H9 (cell line): ENCODE results near the gene DGKH. TPM values are rescaled to one million over a fixed set of nuclear protein-coding genes. Genes with fewer than 3 reads are reported as not detected.

Experiments used
- DNase-seq: peaks from one replicate; pipeline ENCODE4 v3.0.0-alpha.2; 2017
- H2AFZ ChIP-seq: one replicate; pipeline ENCODE4 v1.6.1; 2013; ENCODE audit warnings: mild to moderate bottlenecking, low read length, control low read depth, moderate library complexity
- H2AK5ac ChIP-seq: 2 replicates; pipeline ENCODE4 v1.6.1; 2013; ENCODE audit warnings: low read length, control low read depth, mixed read lengths; ENCODE audit not compliant: insufficient read length
- H2BK120ac ChIP-seq: one replicate; pipeline ENCODE4 v1.6.1; 2013; ENCODE audit warnings: low read depth, mild to moderate bottlenecking, low read length, control low read depth, inconsistent platforms; ENCODE audit not compliant: poor library complexity, severe bottlenecking
- H2BK12ac ChIP-seq: 2 replicates; pipeline ENCODE4 v1.6.1; 2013; ENCODE audit warnings: low read length, control low read depth, mixed read lengths, low read depth; ENCODE audit not compliant: insufficient read length
- H2BK15ac ChIP-seq: 2 replicates; pipeline ENCODE4 v1.6.1; 2013; ENCODE audit warnings: low read depth, low read length, control low read depth
- H2BK20ac ChIP-seq: one replicate; pipeline ENCODE4 v1.6.1; 2013; ENCODE audit warnings: low read depth, mild to moderate bottlenecking, low read length, control low read depth, inconsistent platforms; ENCODE audit not compliant: poor library complexity, severe bottlenecking
- H2BK5ac ChIP-seq: 2 replicates; pipeline ENCODE4 v1.6.1; 2013; ENCODE audit warnings: low read length, control low read depth, mixed read lengths; ENCODE audit not compliant: insufficient read length
- H3K14ac ChIP-seq: 2 replicates; pipeline ENCODE4 v1.6.1; 2013; ENCODE audit warnings: low read length, control low read depth; ENCODE audit not compliant: insufficient read depth
- H3K18ac ChIP-seq: 2 replicates; pipeline ENCODE4 v1.6.1; 2013; ENCODE audit warnings: low read depth, mild to moderate bottlenecking, mixed read lengths, low read length, control low read depth; ENCODE audit not compliant: insufficient read length
- H3K23ac ChIP-seq: 2 replicates; pipeline ENCODE4 v1.6.1; 2013; ENCODE audit warnings: low read length, control low read depth, mixed read lengths, low read depth; ENCODE audit not compliant: insufficient read length
- H3K23me2 ChIP-seq: 2 replicates; pipeline ENCODE4 v1.6.1; 2013; ENCODE audit warnings: low read depth, mild to moderate bottlenecking, mixed read lengths, low read length, control low read depth; ENCODE audit not compliant: insufficient read length, poor library complexity, severe bottlenecking
- H3K27ac ChIP-seq: 2 replicates; pipeline ENCODE4 v1.5.1; 2013; ENCODE audit warnings: low read length, control low read depth, mixed read lengths, low read depth; ENCODE audit not compliant: insufficient read length
- H3K27me3 ChIP-seq: 2 replicates; pipeline ENCODE4 v1.6.1; 2013; ENCODE audit warnings: low read length, control low read depth, inconsistent platforms; ENCODE audit not compliant: insufficient read depth
- H3K4ac ChIP-seq: 2 replicates; pipeline ENCODE4 v1.6.1; 2013; ENCODE audit warnings: low read depth, mild to moderate bottlenecking, control low read depth, inconsistent platforms, low read length, moderate library complexity
- H3K4me1 ChIP-seq: 2 replicates; pipeline ENCODE4 v1.6.1; 2013; ENCODE audit warnings: low read length, control low read depth, inconsistent platforms; ENCODE audit not compliant: insufficient read depth
- H3K4me2 ChIP-seq: 2 replicates; pipeline ENCODE4 v1.6.1; 2013; ENCODE audit warnings: low read length, control low read depth, mixed read lengths; ENCODE audit not compliant: insufficient read length, insufficient read depth
- H3K56ac ChIP-seq: 2 replicates; pipeline ENCODE4 v1.6.1; 2013; ENCODE audit warnings: low read depth, mild to moderate bottlenecking, mixed read lengths, low read length, control low read depth; ENCODE audit not compliant: insufficient read length
- H3K79me1 ChIP-seq: 2 replicates; pipeline ENCODE4 v1.6.1; 2013; ENCODE audit warnings: low read depth, mild to moderate bottlenecking, moderate library complexity, low read length, control low read depth, inconsistent platforms; ENCODE audit not compliant: insufficient read depth, poor library complexity, severe bottlenecking
- H3K79me2 ChIP-seq: 2 replicates; pipeline ENCODE4 v1.6.1; 2013; ENCODE audit warnings: low read length, control low read depth, inconsistent platforms; ENCODE audit not compliant: insufficient read depth
- H3K9ac ChIP-seq: 2 replicates; pipeline ENCODE4 v1.6.1; 2013; ENCODE audit warnings: low read length, control low read depth, mixed read lengths; ENCODE audit not compliant: insufficient read length; ENCODE audit errors: extremely low read depth
- H3K9me3 ChIP-seq: one replicate; pipeline ENCODE4 v1.6.1; 2013; ENCODE audit warnings: low read depth, low read length, inconsistent platforms; ENCODE audit not compliant: control insufficient read depth
- H3T11ph ChIP-seq: one replicate; pipeline ENCODE4 v1.6.1; 2013; ENCODE audit warnings: mild to moderate bottlenecking, low read length, control low read depth, inconsistent platforms
- H4K20me1 ChIP-seq: one replicate; pipeline ENCODE4 v1.6.1; 2013; ENCODE audit not compliant: control insufficient read depth, insufficient read length, insufficient read depth
- H4K5ac ChIP-seq: 2 replicates; pipeline ENCODE4 v1.6.1; 2013; ENCODE audit warnings: low read depth, mild to moderate bottlenecking, mixed read lengths, low read length, control low read depth; ENCODE audit not compliant: insufficient read length
- H4K8ac ChIP-seq: replicated peaks from 2 replicates; pipeline ENCODE4 v1.6.1; 2013; ENCODE audit warnings: low read length, control low read depth, mixed read lengths, low read depth; ENCODE audit not compliant: insufficient read length
- H4K91ac ChIP-seq: 2 replicates; pipeline ENCODE4 v1.6.1; 2013; ENCODE audit warnings: low read depth, mild to moderate bottlenecking, moderate library complexity, mixed read lengths, low read length, control low read depth; ENCODE audit not compliant: insufficient read length
- H3K27ac Mint-ChIP-seq, 3 experiments: 2 replicates in 2 of 3; 3 replicates in 1 of 3; pipeline ENCODE4 v1.8.0; 2020 to 2021; ENCODE audit warnings: mixed read lengths in 3 of 3, mild to moderate bottlenecking in 1 of 3, moderate library complexity in 1 of 3
- H3K27me3 Mint-ChIP-seq: 2 replicates; pipeline ENCODE4 v1.8.0; 2021; ENCODE audit warnings: low read depth, mild to moderate bottlenecking, moderate library complexity, mixed read lengths
- H3K36me3 Mint-ChIP-seq, 3 experiments: 2 replicates in 2 of 3; 3 replicates in 1 of 3; pipeline ENCODE4 v1.8.0; 2020 to 2021; ENCODE audit warnings: low read depth in 3 of 3, mixed read lengths in 3 of 3; ENCODE audit not compliant: insufficient read depth in 1 of 3
- H3K4me1 Mint-ChIP-seq, 2 experiments: 2 replicates each; pipeline ENCODE4 v1.8.0; 2020; ENCODE audit warnings: mixed read lengths in 2 of 2
- H3K4me3 Mint-ChIP-seq, 2 experiments: 2 replicates in 1 of 2; 3 replicates in 1 of 2; pipeline ENCODE4 v1.8.0; 2020 to 2021; ENCODE audit warnings: mild to moderate bottlenecking in 2 of 2, mixed read lengths in 2 of 2, moderate library complexity in 1 of 2
- H3K9me3 Mint-ChIP-seq, 2 experiments: 2 replicates in 1 of 2; 3 replicates in 1 of 2; pipeline ENCODE4 v1.8.0; 2020; ENCODE audit warnings: mild to moderate bottlenecking in 2 of 2, mixed read lengths in 2 of 2, moderate library complexity in 1 of 2
- WGBS: extraction: QIAGEN DNeasy Blood & Tissue Kit; methylation state at CpG from one replicate; pipeline ENCODE4 v1.1.7; 2013; ENCODE audit warnings: missing lambda C conversion rate, low lambda C conversion rate, mixed read lengths; ENCODE audit not compliant: insufficient read length; ENCODE audit errors: extremely low coverage; 5-methylcytosine and 5-hydroxymethylcytosine counted together
- total RNA-seq: library from RNA; stranded (reverse); gene quantifications from 2 replicates; pipeline ENCODE4 v1.2.1, GENCODE V29; 2021
- TF ChIP-seq, protein P1 (sequence below): fragments of 200-600 bp; sonication (generic); conservative IDR thresholded peaks from 3 replicates; pipeline ENCODE4 v1.8.0; 2021; ENCODE audit warnings: antibody characterized with exemption, mild to moderate bottlenecking

Gene DGKH
- total RNA-seq, 1 experiment from 2014 or later = 8.6 TPM

DNA sequence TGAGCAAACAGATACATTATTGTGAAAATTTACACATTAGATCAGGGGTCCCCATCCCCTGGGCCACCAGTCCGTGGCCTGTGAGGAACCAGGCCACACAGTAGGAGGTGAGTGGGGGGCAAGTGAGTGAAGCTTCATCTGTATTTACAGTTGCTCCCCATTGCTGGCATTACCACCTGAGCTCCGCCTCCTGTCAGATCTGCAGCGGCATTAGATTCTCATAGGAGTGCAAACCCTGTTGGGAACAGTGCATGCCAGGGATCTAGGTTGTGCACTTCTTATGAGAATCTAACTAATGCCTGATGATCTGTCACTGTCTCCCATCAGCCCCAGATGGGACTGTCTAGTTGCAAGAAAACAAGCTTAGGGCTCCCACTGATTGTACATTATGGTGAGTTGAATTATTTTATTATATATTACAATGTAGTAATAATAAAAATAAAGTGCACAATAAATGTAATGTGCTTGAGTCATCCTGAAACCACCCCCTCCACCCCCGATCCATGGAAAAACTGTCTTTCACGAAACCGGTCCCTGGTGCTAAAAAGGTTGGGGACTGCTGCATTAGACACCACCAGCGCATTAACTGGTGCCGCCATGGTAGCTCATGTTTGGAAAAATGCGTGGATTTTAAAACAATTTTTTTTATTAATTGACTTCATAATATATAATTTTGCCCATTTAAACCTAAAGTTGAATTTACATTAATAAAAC, 51.7 kb downstream of the DGKH start:
- no peak overlapping the region for H2BK5ac ChIP-seq
- H3K9ac ChIP-seq = no peak overlapping the region
- Mint-ChIP-seq H3K27me3 (no peaks in the 10 kb centered on the region), H3K4me3 (no peak overlapping the region), H3K4me1 (no peaks in the 10 kb centered on the region), H3K27ac (no peak overlapping the region; a peak in 1 of 7 replicates), H3K36me3 (peaks cover 0 to 7% (median 2%) of the 10 kb centered on the region in 3 experiments; a peak in 3 of 7 replicates), H3K9me3 (0 out of 5 replicates have a peak, but pooled peaks cover 0 to 2% of the 10 kb centered on the region in 2 experiments)
- H2BK15ac ChIP-seq = no peak overlapping the region
- TF ChIP-seq, protein P1, sequence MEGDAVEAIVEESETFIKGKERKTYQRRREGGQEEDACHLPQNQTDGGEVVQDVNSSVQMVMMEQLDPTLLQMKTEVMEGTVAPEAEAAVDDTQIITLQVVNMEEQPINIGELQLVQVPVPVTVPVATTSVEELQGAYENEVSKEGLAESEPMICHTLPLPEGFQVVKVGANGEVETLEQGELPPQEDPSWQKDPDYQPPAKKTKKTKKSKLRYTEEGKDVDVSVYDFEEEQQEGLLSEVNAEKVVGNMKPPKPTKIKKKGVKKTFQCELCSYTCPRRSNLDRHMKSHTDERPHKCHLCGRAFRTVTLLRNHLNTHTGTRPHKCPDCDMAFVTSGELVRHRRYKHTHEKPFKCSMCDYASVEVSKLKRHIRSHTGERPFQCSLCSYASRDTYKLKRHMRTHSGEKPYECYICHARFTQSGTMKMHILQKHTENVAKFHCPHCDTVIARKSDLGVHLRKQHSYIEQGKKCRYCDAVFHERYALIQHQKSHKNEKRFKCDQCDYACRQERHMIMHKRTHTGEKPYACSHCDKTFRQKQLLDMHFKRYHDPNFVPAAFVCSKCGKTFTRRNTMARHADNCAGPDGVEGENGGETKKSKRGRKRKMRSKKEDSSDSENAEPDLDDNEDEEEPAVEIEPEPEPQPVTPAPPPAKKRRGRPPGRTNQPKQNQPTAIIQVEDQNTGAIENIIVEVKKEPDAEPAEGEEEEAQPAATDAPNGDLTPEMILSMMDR = no peak
- WGBS = no CpG with 5 or more reads among the region's 9 CpGs
- H3K56ac ChIP-seq = no peak overlapping the region
- no peak overlapping the region for H2AK5ac ChIP-seq
- H4K91ac ChIP-seq = no peak overlapping the region
- no peaks in the 10 kb centered on the region for H3K9me3 ChIP-seq
- H4K20me1 ChIP-seq = no peaks in the 10 kb centered on the region
- no peak overlapping the region for H2BK12ac ChIP-seq
- no peaks in the 10 kb centered on the region for H3K79me1 ChIP-seq
- no peak overlapping the region for H3K4ac ChIP-seq
- no peak overlapping the region for H3T11ph ChIP-seq
- H4K8ac ChIP-seq = no peak overlapping the region
- H3K4me1 ChIP-seq = no peaks in the 10 kb centered on the region
- H3K23me2 ChIP-seq = no peaks in the 10 kb centered on the region
- H3K4me2 ChIP-seq = no peak overlapping the region
- no peak overlapping the region for H3K27ac ChIP-seq
- H2AFZ ChIP-seq = no peak overlapping the region
- no peak overlapping the region for H2BK20ac ChIP-seq
- no peak overlapping the region for H4K5ac ChIP-seq
- H3K23ac ChIP-seq = no peak overlapping the region
- no peaks in the 10 kb centered on the region for H3K79me2 ChIP-seq
- no peak overlapping the region for H2BK120ac ChIP-seq
- no peak overlapping the region for H3K14ac ChIP-seq
- H3K27me3 ChIP-seq = no peaks in the 10 kb centered on the region
- H3K18ac ChIP-seq = no peak overlapping the region
- no peak for DNase-seq
